GM23338 (cell line): Measurements from ENCODE around the gene MAP3K5.

ENCODE experiments used
- EZH2 ChIP-seq: fragments of 200-600 bp; sonication (generic); IDR thresholded peaks from one replicate; pipeline ENCODE4 v1.8.0; 2017; ENCODE audit warnings: antibody characterized with exemption, mild to moderate bottlenecking, low read depth; ENCODE audit not compliant: unreplicated experiment
- EZH2phosphoT487 ChIP-seq: fragments of 200-600 bp; sonication (generic); IDR thresholded peaks from one replicate; pipeline ENCODE4 v1.8.1; 2018; ENCODE audit warnings: antibody characterized with exemption; ENCODE audit not compliant: unreplicated experiment
- JUNB ChIP-seq: IDR thresholded peaks from one replicate; pipeline ENCODE4 v1.6.1; 2016; ENCODE audit warnings: antibody characterized with exemption; ENCODE audit not compliant: unreplicated experiment
- POLR2AphosphoS5 ChIP-seq: IDR thresholded peaks from 2 replicates; pipeline ENCODE4 v1.6.1; 2016; ENCODE audit warnings: antibody characterized with exemption, low read depth
- ZNF114 ChIP-seq: fragments of 250-450 bp; sonication (Bioruptor Pico); IDR thresholded peaks from 2 replicates; pipeline ENCODE4 v1.5.0; 2020; ENCODE audit warnings: mild to moderate bottlenecking, moderate library complexity
- TF ChIP-seq, protein P1 (sequence below), 2 experiments: fragments of 200-600 bp in 1 of 2; sonication (generic) in 1 of 2; conservative IDR thresholded peaks; 2 replicates each; pipeline versions ENCODE4 v1.5.1 to v1.6.1; 2016 to 2017; ENCODE audit warnings: antibody characterized with exemption in 2 of 2, low read depth in 2 of 2, mild to moderate bottlenecking in 2 of 2, moderate library complexity in 1 of 2
- TF ChIP-seq, protein P2 (sequence below): IDR thresholded peaks from one replicate; pipeline ENCODE4 v1.6.1; 2018; ENCODE audit warnings: antibody characterized with exemption; ENCODE audit not compliant: unreplicated experiment

DNA sequence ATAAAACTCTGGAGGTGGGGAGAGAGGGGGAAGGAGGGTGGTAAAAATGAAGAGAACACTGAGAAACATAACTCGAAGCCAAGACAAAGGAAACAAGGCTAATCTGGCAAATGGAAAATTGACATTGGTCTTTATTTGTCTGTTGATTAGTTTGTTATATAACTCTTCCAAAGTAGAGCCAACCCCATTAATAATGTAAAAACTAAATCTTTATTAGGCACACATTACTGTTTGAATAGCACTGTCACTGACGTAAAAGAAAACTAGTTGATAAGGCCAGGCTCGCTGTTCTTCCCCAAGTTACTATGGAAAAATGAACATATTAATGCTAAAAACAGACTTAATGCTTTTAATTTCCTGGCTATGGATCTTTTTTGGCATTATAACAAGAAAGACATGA lies 110.0 kb downstream of the MAP3K5 start:
- TF ChIP-seq, protein P1, sequence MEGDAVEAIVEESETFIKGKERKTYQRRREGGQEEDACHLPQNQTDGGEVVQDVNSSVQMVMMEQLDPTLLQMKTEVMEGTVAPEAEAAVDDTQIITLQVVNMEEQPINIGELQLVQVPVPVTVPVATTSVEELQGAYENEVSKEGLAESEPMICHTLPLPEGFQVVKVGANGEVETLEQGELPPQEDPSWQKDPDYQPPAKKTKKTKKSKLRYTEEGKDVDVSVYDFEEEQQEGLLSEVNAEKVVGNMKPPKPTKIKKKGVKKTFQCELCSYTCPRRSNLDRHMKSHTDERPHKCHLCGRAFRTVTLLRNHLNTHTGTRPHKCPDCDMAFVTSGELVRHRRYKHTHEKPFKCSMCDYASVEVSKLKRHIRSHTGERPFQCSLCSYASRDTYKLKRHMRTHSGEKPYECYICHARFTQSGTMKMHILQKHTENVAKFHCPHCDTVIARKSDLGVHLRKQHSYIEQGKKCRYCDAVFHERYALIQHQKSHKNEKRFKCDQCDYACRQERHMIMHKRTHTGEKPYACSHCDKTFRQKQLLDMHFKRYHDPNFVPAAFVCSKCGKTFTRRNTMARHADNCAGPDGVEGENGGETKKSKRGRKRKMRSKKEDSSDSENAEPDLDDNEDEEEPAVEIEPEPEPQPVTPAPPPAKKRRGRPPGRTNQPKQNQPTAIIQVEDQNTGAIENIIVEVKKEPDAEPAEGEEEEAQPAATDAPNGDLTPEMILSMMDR (conservative IDR thresholded peaks at IDR 0.05; ENCODE audit: low read depth in 2 of 2): no peak
- TF ChIP-seq EZH2 (no peak), ZNF114 (no peak), POLR2AphosphoS5 (no peak), JUNB (no peak), EZH2phosphoT487 (no peak)
- TF ChIP-seq, protein P2, sequence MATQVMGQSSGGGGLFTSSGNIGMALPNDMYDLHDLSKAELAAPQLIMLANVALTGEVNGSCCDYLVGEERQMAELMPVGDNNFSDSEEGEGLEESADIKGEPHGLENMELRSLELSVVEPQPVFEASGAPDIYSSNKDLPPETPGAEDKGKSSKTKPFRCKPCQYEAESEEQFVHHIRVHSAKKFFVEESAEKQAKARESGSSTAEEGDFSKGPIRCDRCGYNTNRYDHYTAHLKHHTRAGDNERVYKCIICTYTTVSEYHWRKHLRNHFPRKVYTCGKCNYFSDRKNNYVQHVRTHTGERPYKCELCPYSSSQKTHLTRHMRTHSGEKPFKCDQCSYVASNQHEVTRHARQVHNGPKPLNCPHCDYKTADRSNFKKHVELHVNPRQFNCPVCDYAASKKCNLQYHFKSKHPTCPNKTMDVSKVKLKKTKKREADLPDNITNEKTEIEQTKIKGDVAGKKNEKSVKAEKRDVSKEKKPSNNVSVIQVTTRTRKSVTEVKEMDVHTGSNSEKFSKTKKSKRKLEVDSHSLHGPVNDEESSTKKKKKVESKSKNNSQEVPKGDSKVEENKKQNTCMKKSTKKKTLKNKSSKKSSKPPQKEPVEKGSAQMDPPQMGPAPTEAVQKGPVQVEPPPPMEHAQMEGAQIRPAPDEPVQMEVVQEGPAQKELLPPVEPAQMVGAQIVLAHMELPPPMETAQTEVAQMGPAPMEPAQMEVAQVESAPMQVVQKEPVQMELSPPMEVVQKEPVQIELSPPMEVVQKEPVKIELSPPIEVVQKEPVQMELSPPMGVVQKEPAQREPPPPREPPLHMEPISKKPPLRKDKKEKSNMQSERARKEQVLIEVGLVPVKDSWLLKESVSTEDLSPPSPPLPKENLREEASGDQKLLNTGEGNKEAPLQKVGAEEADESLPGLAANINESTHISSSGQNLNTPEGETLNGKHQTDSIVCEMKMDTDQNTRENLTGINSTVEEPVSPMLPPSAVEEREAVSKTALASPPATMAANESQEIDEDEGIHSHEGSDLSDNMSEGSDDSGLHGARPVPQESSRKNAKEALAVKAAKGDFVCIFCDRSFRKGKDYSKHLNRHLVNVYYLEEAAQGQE: no peak
